Measurements from ENCODE around the gene FAM13B. TPM values are rescaled to one million over a fixed set of nuclear protein-coding genes. Genes with fewer than 3 reads are reported as not detected.
"Not testable (repeated sequence)": the region's sequence is repeated elsewhere in the genome, so short reads cannot be mapped to it uniquely, and the experiment has no call there.

The FAM13B gene
- total RNA-seq, 1 donor from 2014 or later = 31.4 TPM

DNA sequence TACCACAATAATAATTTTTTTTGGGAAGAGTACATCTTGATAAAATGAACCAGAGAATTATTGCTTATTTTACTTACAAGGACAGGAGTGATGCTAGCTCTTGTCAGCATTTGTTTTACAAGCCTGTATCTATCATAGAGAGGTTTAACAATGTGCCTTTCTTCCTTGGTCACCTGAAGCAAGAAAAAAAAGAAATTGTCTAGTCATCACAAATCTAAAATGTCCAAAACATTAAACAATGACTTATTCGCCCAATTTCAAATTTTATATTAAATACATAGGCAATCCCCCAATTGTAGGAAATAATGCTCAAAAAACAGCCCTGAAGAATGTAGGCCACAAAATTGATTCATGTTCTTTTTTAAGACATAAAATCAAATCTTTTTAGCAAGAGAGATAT is 87.1 kb downstream of the FAM13B start:
- H3K27ac Mint-ChIP-seq (ENCODE audit: unreplicated experiment) = no peak overlapping the region
- DNase-seq = no peak
- H3K36me3 Mint-ChIP-seq (ENCODE audit: unreplicated experiment) = no peaks in the 10 kb centered on the region
- H3K27me3 Mint-ChIP-seq (ENCODE audit: unreplicated experiment) = no peaks in the 10 kb centered on the region
- H3K9me3 Mint-ChIP-seq (ENCODE audit: unreplicated experiment) = peaks cover 1% of the 10 kb centered on the region
- H3K4me3 Mint-ChIP-seq (ENCODE audit: unreplicated experiment) = no peak overlapping the region
- H3K4me1 Mint-ChIP-seq (ENCODE audit: low read depth, unreplicated experiment) = no peaks in the 10 kb centered on the region
- TF ChIP-seq, protein P1, sequence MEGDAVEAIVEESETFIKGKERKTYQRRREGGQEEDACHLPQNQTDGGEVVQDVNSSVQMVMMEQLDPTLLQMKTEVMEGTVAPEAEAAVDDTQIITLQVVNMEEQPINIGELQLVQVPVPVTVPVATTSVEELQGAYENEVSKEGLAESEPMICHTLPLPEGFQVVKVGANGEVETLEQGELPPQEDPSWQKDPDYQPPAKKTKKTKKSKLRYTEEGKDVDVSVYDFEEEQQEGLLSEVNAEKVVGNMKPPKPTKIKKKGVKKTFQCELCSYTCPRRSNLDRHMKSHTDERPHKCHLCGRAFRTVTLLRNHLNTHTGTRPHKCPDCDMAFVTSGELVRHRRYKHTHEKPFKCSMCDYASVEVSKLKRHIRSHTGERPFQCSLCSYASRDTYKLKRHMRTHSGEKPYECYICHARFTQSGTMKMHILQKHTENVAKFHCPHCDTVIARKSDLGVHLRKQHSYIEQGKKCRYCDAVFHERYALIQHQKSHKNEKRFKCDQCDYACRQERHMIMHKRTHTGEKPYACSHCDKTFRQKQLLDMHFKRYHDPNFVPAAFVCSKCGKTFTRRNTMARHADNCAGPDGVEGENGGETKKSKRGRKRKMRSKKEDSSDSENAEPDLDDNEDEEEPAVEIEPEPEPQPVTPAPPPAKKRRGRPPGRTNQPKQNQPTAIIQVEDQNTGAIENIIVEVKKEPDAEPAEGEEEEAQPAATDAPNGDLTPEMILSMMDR (IDR thresholded peaks at IDR 0.05; ENCODE audit: partially characterized antibody, unreplicated experiment) = no peak

GRCh38 chr5:137944280-137944679 is 88.6 kb downstream of the FAM13B start:
- H3K27me3 Mint-ChIP-seq (ENCODE audit: unreplicated experiment) = not testable (repeated sequence)

GRCh38 chr5:137939331-137939730 is 93.5 kb downstream of the FAM13B start:
- no peak for DNase-seq
- Mint-ChIP-seq H3K9me3 (ENCODE audit: unreplicated experiment) (no peaks in the 10 kb centered on the region), H3K27me3 (ENCODE audit: unreplicated experiment) (no peaks in the 10 kb centered on the region), H3K4me3 (ENCODE audit: unreplicated experiment) (no peak overlapping the region), H3K27ac (ENCODE audit: unreplicated experiment) (no peak overlapping the region), H3K4me1 (ENCODE audit: low read depth, unreplicated experiment) (no peaks in the 10 kb centered on the region), H3K36me3 (ENCODE audit: unreplicated experiment) (no peaks in the 10 kb centered on the region)
- TF ChIP-seq, protein P1 (IDR thresholded peaks at IDR 0.05; ENCODE audit: partially characterized antibody, unreplicated experiment) = no peak

More at GRCh38 chr5:137944280-137944679, 88.6 kb downstream of the FAM13B start:
- not testable (repeated sequence) for H3K4me3 Mint-ChIP-seq (ENCODE audit: unreplicated experiment); H3K36me3 Mint-ChIP-seq (ENCODE audit: unreplicated experiment); H3K4me1 Mint-ChIP-seq (ENCODE audit: low read depth, unreplicated experiment); H3K27ac Mint-ChIP-seq (ENCODE audit: unreplicated experiment); DNase-seq; H3K9me3 Mint-ChIP-seq (ENCODE audit: unreplicated experiment)

GRCh38 chr5:137938751-137939143 is 94.1 kb downstream of the FAM13B start:
- no peaks in the 10 kb centered on the region for H3K27me3 Mint-ChIP-seq (ENCODE audit: unreplicated experiment)
- no peaks in the 10 kb centered on the region for H3K36me3 Mint-ChIP-seq (ENCODE audit: unreplicated experiment)
- no peaks in the 10 kb centered on the region for H3K9me3 Mint-ChIP-seq (ENCODE audit: unreplicated experiment)
- H3K4me1 Mint-ChIP-seq (ENCODE audit: low read depth, unreplicated experiment) = peaks cover 1% of the 10 kb centered on the region
- TF ChIP-seq, protein P1 (IDR thresholded peaks at IDR 0.05; ENCODE audit: partially characterized antibody, unreplicated experiment) = no peak
- DNase-seq = no peak
- no peak overlapping the region for H3K4me3 Mint-ChIP-seq (ENCODE audit: unreplicated experiment)
- no peak overlapping the region for H3K27ac Mint-ChIP-seq (ENCODE audit: unreplicated experiment)

GRCh38 chr5:137937994-137938750 is 94.7 kb downstream of the FAM13B start:
- no peak for DNase-seq
- TF ChIP-seq, protein P1 (IDR thresholded peaks at IDR 0.05; ENCODE audit: partially characterized antibody, unreplicated experiment) = no peak
- Mint-ChIP-seq H3K27me3 (ENCODE audit: unreplicated experiment) (no peaks in the 10 kb centered on the region), H3K4me3 (ENCODE audit: unreplicated experiment) (no peak overlapping the region), H3K36me3 (ENCODE audit: unreplicated experiment) (no peaks in the 10 kb centered on the region), H3K9me3 (ENCODE audit: unreplicated experiment) (no peaks in the 10 kb centered on the region), H3K27ac (ENCODE audit: unreplicated experiment) (no peak overlapping the region), H3K4me1 (ENCODE audit: low read depth, unreplicated experiment) (peaks cover 5% of the 10 kb centered on the region)
